Activated naive CD4-positive, alpha-beta T cell treated with anti-CD3 and anti-CD28 coated beads, Interleukin-2, amount 50 U/mL, for 24 hours (primary cell): Measurements from ENCODE around the gene KCNS1.
"Not testable (repeated sequence)": the region's sequence is repeated elsewhere in the genome, so short reads cannot be mapped to it uniquely, and the experiment has no call there.

Experiments
- H3K27ac Mint-ChIP-seq: one replicate; pipeline ENCODE4 v1.8.0; 2021; ENCODE audit warnings: mild to moderate bottlenecking, mixed read lengths
- H3K27me3 Mint-ChIP-seq: one replicate; pipeline ENCODE4 v1.8.0; 2021; ENCODE audit warnings: mixed read lengths
- H3K36me3 Mint-ChIP-seq: one replicate; pipeline ENCODE4 v1.8.0; 2021; ENCODE audit warnings: mixed read lengths
- H3K4me1 Mint-ChIP-seq: one replicate; pipeline ENCODE4 v1.8.0; 2021; ENCODE audit warnings: mixed read lengths
- H3K4me3 Mint-ChIP-seq: one replicate; pipeline ENCODE4 v1.8.0; 2021; ENCODE audit warnings: mild to moderate bottlenecking, mixed read lengths
- H3K9me3 Mint-ChIP-seq: one replicate; pipeline ENCODE4 v1.8.0; 2021; ENCODE audit warnings: mixed read lengths

The KCNS1 gene

DNA sequence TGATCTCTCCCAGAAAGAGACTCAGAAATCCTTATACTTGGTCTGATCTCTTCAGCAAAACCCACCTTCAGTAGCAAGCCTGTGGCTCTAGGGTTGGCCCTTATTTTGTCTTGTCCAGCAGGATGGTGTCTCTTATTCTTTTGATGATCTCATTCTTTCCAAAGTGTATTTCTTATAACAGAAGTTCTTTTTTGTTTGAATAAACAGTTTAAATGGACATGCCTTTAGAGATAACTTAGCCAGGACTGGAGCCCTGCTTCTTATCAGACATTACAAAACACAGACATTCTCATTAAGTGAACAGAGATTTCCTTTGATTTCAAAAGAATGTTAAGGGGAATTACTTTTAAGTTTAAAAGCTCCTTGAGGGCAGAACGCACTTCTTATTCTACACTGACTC, 31.7 kb downstream of the KCNS1 start:
- peaks cover 23% of the 10 kb centered on the region for H3K36me3 Mint-ChIP-seq
- no peaks in the 10 kb centered on the region for H3K27me3 Mint-ChIP-seq
- H3K9me3 Mint-ChIP-seq: no peaks in the 10 kb centered on the region
- no peak overlapping the region for H3K4me3 Mint-ChIP-seq
- H3K4me1 Mint-ChIP-seq: peaks cover 73% of the 10 kb centered on the region
- H3K27ac Mint-ChIP-seq: peak overlapping the region; percentile 86

DNA sequence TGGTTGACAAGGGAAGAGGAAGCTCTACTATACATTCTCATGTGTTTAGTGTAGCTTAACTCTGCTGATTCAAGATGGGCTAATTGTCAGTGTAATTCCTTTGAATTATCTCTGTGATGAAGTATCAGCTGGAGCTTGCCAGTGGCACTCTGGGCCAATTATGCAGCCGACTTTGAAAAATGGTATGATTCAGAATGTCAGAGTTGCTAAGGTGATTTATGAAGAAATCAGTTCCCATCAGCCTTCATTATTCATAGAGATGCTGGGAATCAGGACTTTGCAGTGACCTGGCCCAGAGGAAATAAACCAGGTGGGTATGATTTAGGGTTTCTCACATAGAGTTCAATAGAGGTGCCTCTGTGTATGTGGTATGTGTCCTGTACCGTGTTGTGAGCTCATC, 33.4 kb downstream of the KCNS1 start:
- no peaks in the 10 kb centered on the region for H3K9me3 Mint-ChIP-seq
- peak overlapping the region; percentile 23 for H3K27ac Mint-ChIP-seq
- peaks cover 26% of the 10 kb centered on the region for H3K36me3 Mint-ChIP-seq
- H3K27me3 Mint-ChIP-seq: no peaks in the 10 kb centered on the region
- peaks cover 75% of the 10 kb centered on the region for H3K4me1 Mint-ChIP-seq
- no peak overlapping the region for H3K4me3 Mint-ChIP-seq

DNA sequence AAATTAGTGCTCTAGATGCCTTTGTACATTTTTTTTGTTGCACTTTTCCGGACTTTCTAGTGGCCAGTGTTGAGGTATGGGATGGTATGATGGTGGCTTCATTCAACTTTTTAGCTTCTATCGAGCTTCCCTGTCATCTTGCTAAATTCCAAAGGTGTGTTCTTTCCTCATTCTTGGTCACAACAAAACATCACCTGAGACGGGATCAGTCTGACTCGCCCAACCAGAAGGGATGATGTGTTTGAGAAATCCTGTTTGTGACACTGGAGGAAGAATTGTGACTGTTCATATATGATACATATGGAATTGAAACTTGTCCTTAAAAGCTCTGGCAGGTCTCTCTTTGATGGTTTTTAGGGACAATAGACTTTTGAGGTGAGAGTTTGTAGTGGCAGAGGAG, 33.8 kb downstream of the KCNS1 start:
- H3K36me3 Mint-ChIP-seq: peaks cover 27% of the 10 kb centered on the region
- H3K9me3 Mint-ChIP-seq: no peaks in the 10 kb centered on the region
- no peaks in the 10 kb centered on the region for H3K27me3 Mint-ChIP-seq
- H3K4me3 Mint-ChIP-seq: no peak overlapping the region
- peaks cover 78% of the 10 kb centered on the region for H3K4me1 Mint-ChIP-seq
- peak overlapping the region; percentile 90 for H3K27ac Mint-ChIP-seq

DNA sequence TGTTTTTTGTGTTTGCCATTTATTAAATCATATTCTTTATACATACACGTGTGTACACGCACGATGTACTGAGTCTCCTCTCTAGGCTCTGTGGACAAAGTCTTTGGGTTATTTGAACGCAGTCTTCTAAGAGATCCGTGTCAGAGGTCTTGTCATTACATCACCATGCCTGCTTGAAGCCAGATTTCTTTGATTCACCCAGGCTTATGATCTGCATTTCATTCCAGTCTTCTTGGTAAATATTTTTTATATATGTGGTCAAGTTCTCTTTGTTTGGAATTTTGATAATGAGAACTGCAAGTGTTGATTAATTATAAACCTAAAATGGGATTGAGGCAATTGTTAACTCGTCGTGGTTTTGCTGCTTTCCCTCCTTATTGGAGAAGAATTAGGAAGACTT, 34.6 kb downstream of the KCNS1 start:
- Mint-ChIP-seq H3K27ac (peak overlapping the region; percentile 90), H3K36me3 (peaks cover 28% of the 10 kb centered on the region), H3K9me3 (no peaks in the 10 kb centered on the region), H3K4me3 (no peak overlapping the region), H3K4me1 (peaks cover 81% of the 10 kb centered on the region), H3K27me3 (no peaks in the 10 kb centered on the region)

DNA sequence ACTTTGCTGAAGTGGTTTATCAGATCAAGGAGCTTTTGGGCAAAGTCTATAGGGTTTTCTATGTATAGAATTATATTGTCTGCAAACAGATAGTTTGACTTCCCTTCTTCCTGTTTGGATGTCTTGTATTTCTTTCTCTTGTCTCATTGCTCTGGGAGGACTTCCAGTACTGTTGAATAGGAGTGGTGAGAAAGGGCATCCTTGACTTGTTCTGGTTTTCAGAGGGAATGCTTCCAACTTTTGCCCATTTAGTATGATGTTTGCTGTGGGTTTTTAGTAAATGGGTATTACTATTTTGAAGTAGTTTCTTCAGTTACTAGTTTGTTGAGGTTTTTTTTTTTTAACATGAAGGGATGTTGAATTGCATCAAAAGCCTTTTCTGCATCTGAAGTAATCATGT, 36.1 kb downstream of the KCNS1 start:
- peak overlapping the region; percentile 63 for H3K27ac Mint-ChIP-seq
- no peaks in the 10 kb centered on the region for H3K27me3 Mint-ChIP-seq
- peak overlapping the region; percentile 31 for H3K4me3 Mint-ChIP-seq
- H3K4me1 Mint-ChIP-seq: peaks cover 81% of the 10 kb centered on the region
- no peaks in the 10 kb centered on the region for H3K9me3 Mint-ChIP-seq
- H3K36me3 Mint-ChIP-seq: peaks cover 26% of the 10 kb centered on the region

DNA sequence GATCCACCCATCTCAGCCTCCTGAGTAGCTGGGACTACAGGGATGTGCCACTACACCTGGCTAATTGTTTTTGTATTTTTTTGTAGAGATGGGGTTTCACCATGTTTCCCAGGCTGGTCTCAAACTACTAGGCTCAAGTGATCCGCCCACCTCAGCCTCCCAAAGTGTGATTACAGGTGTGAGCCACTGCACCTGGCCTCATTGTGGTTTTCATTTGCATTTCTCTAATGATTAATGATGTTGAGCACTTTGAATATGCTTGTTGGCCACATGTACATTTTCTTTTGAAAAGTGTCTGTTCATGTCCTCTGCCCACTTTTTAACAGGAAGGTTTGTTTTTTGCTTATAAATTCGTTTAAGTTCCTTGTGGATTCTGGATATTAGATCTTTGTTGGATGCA, 37.8 kb downstream of the KCNS1 start:
- H3K27me3 Mint-ChIP-seq, H3K9me3 Mint-ChIP-seq: not testable (repeated sequence)
- H3K4me3 Mint-ChIP-seq: peak overlapping the region; percentile 72
- H3K4me1 Mint-ChIP-seq: peaks cover 83% of the 10 kb centered on the region
- H3K36me3 Mint-ChIP-seq: peaks cover 24% of the 10 kb centered on the region
- peak overlapping the region; percentile 74 for H3K27ac Mint-ChIP-seq

DNA sequence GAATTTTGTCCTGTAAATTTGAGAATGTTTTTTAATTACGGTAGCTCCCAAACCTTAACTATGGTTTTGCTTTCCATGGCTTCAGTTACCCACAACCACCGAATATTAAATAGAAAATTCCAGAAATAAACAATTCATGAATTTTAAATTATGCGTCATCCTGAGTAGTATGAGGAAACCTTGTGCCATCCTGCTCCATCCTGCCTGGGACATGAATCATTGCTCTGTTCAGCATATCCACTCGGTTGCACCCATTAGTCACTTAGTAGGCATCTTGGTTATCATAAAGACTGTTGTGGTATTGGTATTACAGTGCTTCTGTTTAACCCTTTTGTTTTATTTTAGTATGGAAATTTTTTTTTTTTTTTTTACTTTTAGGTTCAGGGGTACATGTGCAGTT, 39.7 kb downstream of the KCNS1 start:
- H3K9me3 Mint-ChIP-seq: no peaks in the 10 kb centered on the region
- H3K36me3 Mint-ChIP-seq: peaks cover 23% of the 10 kb centered on the region
- H3K27ac Mint-ChIP-seq: peak overlapping the region; percentile 51
- H3K4me3 Mint-ChIP-seq: no peak overlapping the region
- H3K4me1 Mint-ChIP-seq: peaks cover 81% of the 10 kb centered on the region
- H3K27me3 Mint-ChIP-seq: no peaks in the 10 kb centered on the region

DNA sequence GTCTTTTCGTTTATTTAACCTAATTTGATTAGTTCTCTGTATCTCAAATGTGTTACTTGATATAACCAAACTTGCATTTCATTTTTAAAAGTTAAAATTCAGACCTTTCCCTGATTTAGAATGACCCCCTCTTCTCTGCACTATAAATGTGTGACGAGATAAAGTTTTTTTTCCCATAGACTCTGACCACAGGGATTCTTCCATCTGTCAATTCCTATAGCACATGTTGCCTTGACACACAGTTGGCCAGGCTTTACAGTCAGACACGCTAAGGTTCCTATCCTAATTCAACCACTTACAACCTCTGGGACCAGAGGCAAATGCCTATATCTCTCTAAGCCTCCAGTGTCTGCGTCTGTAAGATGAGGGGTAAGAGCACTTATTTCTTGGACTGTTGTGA, 40.6 kb downstream of the KCNS1 start:
- peak overlapping the region; percentile 41 for H3K27ac Mint-ChIP-seq
- peaks cover 23% of the 10 kb centered on the region for H3K36me3 Mint-ChIP-seq
- H3K4me3 Mint-ChIP-seq: no peak overlapping the region
- H3K4me1 Mint-ChIP-seq: peaks cover 84% of the 10 kb centered on the region
- no peaks in the 10 kb centered on the region for H3K9me3 Mint-ChIP-seq
- H3K27me3 Mint-ChIP-seq: no peaks in the 10 kb centered on the region

DNA sequence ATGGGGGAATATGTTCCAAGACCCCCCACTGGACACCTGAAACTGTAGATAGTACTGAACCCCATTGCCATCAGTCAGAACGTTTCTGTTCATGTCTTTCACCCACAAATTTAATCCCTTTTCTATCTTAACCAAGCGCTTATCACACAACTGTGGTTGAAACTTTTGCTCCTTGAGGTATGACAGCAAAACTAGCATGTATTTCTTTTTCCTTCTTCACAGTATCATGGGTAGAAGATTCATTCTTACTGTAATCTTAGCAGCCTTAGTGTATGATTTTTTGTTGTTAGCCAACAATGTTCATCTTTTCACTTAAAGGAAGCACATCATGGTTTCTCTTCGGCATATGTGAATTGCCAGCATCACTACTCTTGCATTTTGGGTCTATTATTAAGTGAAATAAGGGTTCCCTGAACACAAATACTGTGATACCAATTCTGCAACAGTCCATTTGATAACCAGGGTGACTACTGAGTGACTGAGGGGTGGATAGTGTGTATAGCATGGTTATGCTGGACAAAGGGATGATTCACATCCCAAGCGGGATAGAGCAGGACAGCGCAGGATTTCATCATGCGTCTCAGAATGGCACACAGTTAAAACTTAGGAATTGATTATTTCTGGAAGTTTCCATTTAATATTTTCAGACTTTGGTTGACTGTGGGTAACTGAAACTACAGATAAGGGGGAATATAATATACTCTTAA, 41.8 kb downstream of the KCNS1 start:
- H3K27me3 Mint-ChIP-seq: no peaks in the 10 kb centered on the region
- H3K36me3 Mint-ChIP-seq: peaks cover 20% of the 10 kb centered on the region
- no peaks in the 10 kb centered on the region for H3K9me3 Mint-ChIP-seq
- peak overlapping the region; percentile 37 for H3K27ac Mint-ChIP-seq
- peaks cover 81% of the 10 kb centered on the region for H3K4me1 Mint-ChIP-seq
- H3K4me3 Mint-ChIP-seq: no peak overlapping the region

DNA sequence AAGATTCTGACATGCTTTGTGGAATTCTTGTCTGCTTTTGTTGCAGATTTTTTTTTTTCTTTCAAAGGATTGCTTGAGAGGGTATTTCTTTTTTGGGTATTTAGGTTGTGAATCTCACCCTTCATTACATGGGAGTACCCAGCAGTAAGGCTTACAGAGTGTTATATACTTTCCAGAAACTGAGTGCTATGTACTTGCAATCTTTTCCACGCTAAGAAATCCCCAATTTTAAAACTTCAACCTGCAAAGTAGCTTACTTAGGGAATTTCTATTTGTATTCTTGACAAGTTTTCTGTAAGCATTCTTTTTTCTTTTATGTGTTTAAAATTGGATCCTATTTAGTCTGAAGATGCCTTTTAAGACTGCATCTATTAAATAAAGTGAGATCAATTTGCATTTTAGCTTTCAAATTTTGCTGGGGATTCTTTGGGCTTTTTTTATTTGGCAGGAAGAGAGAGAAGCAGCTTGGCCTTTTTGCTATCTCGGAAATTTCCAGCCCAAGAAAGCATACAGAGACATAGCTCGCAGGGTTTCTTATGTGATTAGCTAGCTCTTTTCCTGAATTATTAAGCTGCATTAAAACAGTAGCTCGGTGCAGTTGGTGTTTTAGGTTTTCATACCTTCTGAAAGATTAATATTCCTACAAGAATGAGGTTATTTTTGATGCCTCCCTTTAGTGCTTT, 42.6 kb downstream of the KCNS1 start:
- H3K27me3 Mint-ChIP-seq: no peaks in the 10 kb centered on the region
- H3K4me1 Mint-ChIP-seq: peaks cover 83% of the 10 kb centered on the region
- no peaks in the 10 kb centered on the region for H3K9me3 Mint-ChIP-seq
- peaks cover 21% of the 10 kb centered on the region for H3K36me3 Mint-ChIP-seq
- H3K27ac Mint-ChIP-seq: peak overlapping the region; percentile 37
- H3K4me3 Mint-ChIP-seq: no peak overlapping the region

DNA sequence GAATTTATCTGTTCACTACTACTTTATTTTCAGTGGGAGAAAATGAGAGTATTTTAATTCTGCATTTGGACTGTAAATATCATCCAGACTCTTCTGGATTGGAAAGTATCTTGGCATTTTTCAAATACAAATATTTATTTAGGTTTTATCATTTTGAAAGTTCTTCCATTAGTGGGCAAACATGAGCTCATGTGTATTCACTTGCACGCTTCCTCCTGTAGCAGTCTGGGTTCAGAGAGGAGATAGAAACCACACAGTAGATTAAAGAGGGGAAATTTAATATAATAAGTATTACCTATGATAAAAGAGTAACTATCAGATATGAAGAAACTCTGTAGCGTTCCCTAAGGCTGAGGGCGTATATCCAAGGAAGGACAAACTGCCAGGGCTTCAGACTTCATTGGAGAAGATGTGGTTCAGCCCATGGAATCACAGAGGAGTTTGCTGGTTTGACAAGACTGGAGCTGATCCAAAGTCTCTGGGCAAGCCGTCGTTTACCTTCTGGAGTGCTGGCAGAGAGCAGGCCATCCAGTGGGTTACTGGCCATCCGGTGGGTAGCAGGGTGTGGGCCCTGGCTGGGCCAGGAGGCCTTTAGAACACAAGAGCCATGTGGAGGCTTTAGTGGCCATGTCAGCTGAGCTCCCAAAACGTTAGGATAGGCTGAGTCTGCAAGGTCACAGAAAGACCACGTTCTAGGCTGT, 44.3 kb downstream of the KCNS1 start:
- Mint-ChIP-seq H3K27me3 (no peaks in the 10 kb centered on the region), H3K9me3 (no peaks in the 10 kb centered on the region), H3K4me3 (no peak overlapping the region), H3K4me1 (peaks cover 91% of the 10 kb centered on the region), H3K27ac (peak overlapping the region; percentile 26), H3K36me3 (peaks cover 23% of the 10 kb centered on the region)

DNA sequence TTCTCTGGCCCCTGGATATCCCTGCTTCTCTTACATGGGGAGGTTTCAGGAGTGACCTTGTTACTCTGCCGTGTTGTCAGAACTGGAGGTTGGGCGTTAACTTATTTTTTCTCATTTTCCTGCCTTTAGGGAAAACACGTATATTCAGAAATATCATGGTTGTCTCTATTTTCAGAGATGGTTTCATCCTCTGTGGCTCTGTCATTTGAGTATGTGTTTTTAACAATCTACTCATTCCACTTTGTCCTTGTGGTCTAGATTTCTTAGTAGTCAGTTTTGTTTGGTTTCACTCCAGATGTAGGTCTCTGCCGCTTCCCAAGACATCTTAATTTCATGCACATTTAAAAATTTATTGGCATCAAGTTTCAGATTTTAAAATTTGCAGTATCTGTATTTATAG, 45.9 kb downstream of the KCNS1 start:
- Mint-ChIP-seq H3K36me3 (peaks cover 19% of the 10 kb centered on the region), H3K4me3 (no peak overlapping the region), H3K27ac (peak overlapping the region; percentile 60), H3K9me3 (no peaks in the 10 kb centered on the region), H3K4me1 (peaks cover 86% of the 10 kb centered on the region), H3K27me3 (no peaks in the 10 kb centered on the region)

DNA sequence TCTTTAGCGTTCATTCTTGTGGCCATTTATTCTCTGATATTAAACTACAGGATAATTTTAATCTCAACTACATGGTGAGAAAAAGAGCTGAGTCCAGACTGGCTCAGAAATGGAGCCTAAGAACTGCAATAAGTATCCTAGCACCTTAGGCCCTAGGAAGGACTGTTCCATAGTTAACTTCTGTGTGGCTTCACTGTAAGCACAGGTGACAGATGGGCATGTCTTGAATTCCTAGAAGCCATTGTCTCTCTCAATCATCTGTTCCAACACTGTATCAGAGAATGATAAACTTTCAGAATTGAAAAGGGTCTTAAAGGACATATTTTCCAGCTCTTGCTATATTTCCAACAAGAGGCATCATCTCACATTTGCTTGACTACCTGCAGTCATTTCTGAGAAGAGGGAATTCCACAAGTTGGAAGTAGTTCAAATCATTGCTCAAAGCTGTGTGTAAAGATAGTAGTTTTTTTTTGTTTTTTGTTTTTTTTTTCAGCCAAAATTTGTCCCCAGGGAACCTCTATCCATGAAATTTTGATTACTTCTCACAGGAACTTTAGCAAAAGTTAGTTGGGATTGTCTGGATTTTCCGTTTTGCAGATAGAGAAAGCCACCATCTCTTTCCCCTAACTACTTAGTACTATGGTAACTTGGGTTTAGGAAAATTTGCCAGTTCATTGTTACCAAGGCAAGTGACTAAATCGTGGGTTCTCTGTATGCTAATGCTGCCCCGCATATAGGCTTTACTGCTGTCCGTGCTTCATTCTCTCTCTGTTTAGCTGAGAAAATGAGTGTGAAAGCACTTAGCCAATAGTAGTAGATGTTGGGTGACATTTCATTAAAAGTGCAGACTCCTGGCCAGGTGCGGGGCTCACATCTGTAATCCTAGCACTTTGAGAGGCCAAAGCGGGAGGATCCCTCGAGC, 47.2 kb downstream of the KCNS1 start:
- Mint-ChIP-seq H3K27ac (peak overlapping the region; percentile 70), H3K4me3 (peak overlapping the region; percentile 19), H3K36me3 (peaks cover 19% of the 10 kb centered on the region), H3K4me1 (peaks cover 87% of the 10 kb centered on the region), H3K9me3 (no peaks in the 10 kb centered on the region), H3K27me3 (no peaks in the 10 kb centered on the region)

DNA sequence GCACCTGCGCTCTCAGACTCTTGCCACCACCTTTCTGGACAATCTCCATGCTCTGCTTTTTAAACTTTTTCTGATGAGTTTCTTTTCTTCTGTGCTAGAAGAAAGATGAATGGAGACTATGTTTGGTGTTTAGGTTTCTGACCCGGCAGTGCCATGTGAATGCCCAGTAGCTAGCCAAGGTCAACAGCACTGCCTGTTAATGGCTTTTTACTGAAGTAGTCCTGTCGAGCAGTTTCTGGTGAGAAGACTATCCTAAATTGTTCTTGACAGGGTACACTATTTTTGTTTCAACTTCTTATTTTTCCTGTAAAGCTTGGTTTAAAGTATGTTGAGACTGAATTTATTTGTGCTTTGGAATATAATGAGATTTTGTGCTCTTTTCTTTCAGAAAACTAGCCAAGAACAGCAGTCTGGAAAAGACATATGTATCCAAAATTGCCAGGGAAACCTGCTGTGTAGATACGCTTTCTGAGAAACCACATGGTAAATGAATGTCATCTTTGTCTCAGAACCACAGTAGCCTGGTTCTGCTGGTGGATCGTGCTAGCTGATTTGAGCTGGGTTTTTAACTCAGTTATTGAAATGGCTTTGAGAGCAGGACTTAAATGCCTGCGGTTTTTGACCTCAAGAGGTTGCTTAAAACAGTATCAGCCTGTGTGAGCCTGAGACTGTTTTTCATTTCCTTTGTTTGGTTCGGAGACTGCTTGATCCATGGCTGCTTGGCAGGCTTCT, 48.1 kb downstream of the KCNS1 start:
- H3K27ac Mint-ChIP-seq: peak overlapping the region; percentile 41
- H3K4me1 Mint-ChIP-seq: peaks cover 87% of the 10 kb centered on the region
- H3K27me3 Mint-ChIP-seq: no peaks in the 10 kb centered on the region
- no peaks in the 10 kb centered on the region for H3K9me3 Mint-ChIP-seq
- H3K4me3 Mint-ChIP-seq: peak overlapping the region; percentile 15
- H3K36me3 Mint-ChIP-seq: peaks cover 19% of the 10 kb centered on the region
